Testis (tissue), 3 donors: Measurements from ENCODE around the gene GPR158. TPM values are rescaled to one million over a fixed set of nuclear protein-coding genes. Genes with fewer than 3 reads are reported as not detected.
A peak's percentile ranks its signal among the peaks of the same experiment; 100 is the strongest.

Experiments used
- DNase-seq: peaks from one replicate; pipeline ENCODE4 v3.0.0-alpha.2; 2019
- H3K27ac ChIP-seq, 2 donors: fragments of 200-600 bp; sonication (generic); one replicate each; pipeline ENCODE4 v1.5.1; 2019
- H3K27me3 ChIP-seq: fragments of 200-600 bp; sonication (generic); one replicate; pipeline ENCODE4 v1.5.1; 2019
- H3K36me3 ChIP-seq: fragments of 200-600 bp; sonication (generic); one replicate; pipeline ENCODE4 v1.5.1; 2017; ENCODE audit warnings: low read depth; ENCODE audit errors: missing control alignments
- H3K4me1 ChIP-seq: fragments of 200-600 bp; sonication (generic); one replicate; pipeline ENCODE4 v1.5.1; 2019
- H3K4me3 ChIP-seq, 2 donors: fragments of 200-600 bp; sonication (generic); one replicate each; pipeline ENCODE4 v1.5.1; 2017 to 2019
- H3K9me3 ChIP-seq: fragments of 200-600 bp; sonication (generic); one replicate; pipeline ENCODE4 v1.5.1; 2017
- POLR2A ChIP-seq: fragments of 450-650 bp; IDR thresholded peaks from one replicate; pipeline ENCODE4 v1.6.1; 2017; ENCODE audit warnings: antibody characterized with exemption, mild to moderate bottlenecking, moderate library complexity
- WGBS, 2 donors: methylation state at CpG; one replicate each; pipeline ENCODE4 v1.1.5; 2018; 5-methylcytosine and 5-hydroxymethylcytosine counted together
- intact Hi-C: fragments of 100-400 bp; cut with DNase I; formaldehyde crosslinking; loops from one replicate; pipeline ENCODE4 v1.15.1; 2023; ENCODE audit warnings: low total_unique reads
- polyA plus RNA-seq: library from polyadenylated mRNA; stranded (reverse); fragments of 350-450 nt; fragmentation: Illumina TruSeq; extraction: RNeasy Lipid Tissue Mini Kit (QIAGEN cat#74804); gene quantifications from one replicate; pipeline ENCODE4 v1.2.3, GENCODE V29; 2014; ENCODE audit warnings: low read depth, low replicate concordance; ENCODE audit not compliant: insufficient read depth
- total RNA-seq, 2 donors: library from RNA; depleted of rRNA; stranded (reverse); fragments of >200 nt; gene quantifications; one replicate each; pipeline ENCODE4 v1.2.3, GENCODE V29; 2016
- TF ChIP-seq, protein P1 (sequence below), 3 experiments: fragments of 450-650 bp in 2 of 3; fragments of 200-600 bp in 1 of 3; sonication (generic) in 1 of 3; IDR thresholded peaks; one replicate each; pipeline ENCODE4 v1.5.1; 2016 to 2019; ENCODE audit warnings: antibody characterized with exemption in 3 of 3, mild to moderate bottlenecking in 2 of 3, moderate library complexity in 1 of 3

Gene GPR158
- total and polyA plus RNA-seq, 3 donors from 2014 or later: 1.9 to 2.5 (median 2.0) TPM

DNA sequence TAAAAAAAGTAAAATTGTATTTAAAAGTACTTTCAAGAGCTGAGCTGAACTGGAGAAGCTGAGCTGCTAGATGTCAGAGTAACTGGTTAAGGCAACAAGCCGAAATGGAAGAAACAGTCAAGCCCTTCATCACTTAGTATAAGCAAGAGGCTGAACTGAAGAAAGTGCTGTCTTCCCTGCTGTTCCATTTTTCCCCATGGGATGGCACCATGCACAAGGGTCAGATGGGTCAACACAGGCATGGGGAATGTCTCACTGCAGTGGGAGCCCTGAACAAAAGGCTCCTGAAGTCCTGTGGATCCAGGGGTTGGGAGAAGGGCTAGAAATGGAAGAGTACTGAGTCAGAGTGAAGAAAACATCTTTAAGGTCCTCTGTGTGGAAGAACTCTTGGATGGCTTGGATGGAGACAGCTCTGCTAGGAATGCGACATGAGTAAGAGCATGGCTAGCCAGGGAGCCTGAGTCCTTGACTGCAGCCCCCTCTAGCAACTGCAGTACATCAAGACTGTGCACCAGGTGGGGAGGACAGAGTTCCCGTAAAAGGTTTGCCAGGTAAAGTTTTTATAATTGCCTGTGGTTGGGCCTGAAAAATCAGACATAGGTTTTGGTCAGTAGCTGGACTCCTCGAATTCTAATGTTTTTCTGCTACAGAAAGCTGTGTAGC is 348.3 kb downstream of the GPR158 start:
- H3K4me1 ChIP-seq: no peaks in the 10 kb centered on the region
- H3K27ac ChIP-seq: no peak overlapping the region
- H3K9me3 ChIP-seq: no peaks in the 10 kb centered on the region
- no peak for TF ChIP-seq POLR2A
- TF ChIP-seq, protein P1, sequence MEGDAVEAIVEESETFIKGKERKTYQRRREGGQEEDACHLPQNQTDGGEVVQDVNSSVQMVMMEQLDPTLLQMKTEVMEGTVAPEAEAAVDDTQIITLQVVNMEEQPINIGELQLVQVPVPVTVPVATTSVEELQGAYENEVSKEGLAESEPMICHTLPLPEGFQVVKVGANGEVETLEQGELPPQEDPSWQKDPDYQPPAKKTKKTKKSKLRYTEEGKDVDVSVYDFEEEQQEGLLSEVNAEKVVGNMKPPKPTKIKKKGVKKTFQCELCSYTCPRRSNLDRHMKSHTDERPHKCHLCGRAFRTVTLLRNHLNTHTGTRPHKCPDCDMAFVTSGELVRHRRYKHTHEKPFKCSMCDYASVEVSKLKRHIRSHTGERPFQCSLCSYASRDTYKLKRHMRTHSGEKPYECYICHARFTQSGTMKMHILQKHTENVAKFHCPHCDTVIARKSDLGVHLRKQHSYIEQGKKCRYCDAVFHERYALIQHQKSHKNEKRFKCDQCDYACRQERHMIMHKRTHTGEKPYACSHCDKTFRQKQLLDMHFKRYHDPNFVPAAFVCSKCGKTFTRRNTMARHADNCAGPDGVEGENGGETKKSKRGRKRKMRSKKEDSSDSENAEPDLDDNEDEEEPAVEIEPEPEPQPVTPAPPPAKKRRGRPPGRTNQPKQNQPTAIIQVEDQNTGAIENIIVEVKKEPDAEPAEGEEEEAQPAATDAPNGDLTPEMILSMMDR (IDR thresholded peaks at IDR 0.05): peak in 1 of 3 experiments; percentile 39
- DNase-seq: peak; percentile 67
- intact Hi-C loops: no loop called here
- H3K36me3 ChIP-seq: no peaks in the 10 kb centered on the region
- no peaks in the 10 kb centered on the region for H3K27me3 ChIP-seq
- H3K4me3 ChIP-seq: no peak overlapping the region
- 85 to 86% methylated on average over 4 of the region's 4 CpGs for WGBS, 2 donors

DNA sequence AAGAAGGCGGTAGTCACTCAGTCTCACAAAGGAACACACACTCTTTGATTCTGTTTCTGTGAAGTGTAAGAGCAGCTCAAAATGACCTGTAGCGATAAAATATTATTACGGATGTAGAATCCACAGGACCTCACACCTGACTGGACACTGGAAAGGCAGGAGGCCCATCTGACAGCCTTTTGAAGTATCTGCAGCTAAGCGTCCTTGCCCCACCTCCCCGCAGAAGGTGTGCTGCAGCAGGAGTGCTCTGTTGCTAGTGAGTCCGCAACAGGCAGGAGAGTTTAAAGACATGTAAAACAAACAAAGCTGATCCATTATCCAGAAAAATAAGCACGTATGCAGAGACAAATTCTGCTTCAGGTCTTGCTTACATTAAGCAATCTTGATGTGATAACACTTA is 355.5 kb downstream of the GPR158 start:
- 80 to 83% methylated on average over 7 of the region's 7 CpGs for WGBS, 2 donors
- DNase-seq: no peak
- TF ChIP-seq, protein P1 (IDR thresholded peaks at IDR 0.05): no peak
- TF ChIP-seq POLR2A: no peak

DNA sequence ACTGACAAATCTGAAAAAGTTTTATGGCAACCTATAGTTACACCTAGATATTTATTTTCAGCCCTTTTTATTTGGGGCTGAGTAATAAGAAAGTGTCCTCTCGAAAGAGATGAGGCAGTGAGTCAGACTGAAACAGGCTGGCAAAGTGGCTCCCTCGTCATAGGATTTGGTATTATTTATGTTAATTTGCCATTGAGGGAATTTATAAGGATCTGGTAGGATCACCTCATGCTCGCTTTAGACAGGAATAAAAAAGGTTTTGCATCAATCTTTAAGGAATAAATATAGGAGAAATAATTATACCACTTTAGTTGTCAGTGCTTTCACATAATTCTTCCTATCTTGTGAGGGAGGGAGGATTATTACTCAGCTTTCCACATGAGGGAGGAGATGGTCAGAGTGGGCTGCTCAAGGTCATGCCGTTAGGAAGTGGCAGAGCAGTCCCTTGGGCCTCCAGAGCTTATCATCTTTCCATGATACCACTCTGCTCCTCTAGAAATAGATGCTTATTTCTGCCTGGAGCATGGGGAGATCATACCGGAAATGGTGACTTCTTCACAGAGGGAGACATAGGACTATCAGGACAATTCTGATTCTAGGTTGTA is 356.8 kb downstream of the GPR158 start:
- no peaks in the 10 kb centered on the region for H3K36me3 ChIP-seq
- no peaks in the 10 kb centered on the region for H3K27me3 ChIP-seq
- DNase-seq: peak; percentile 24
- no peaks in the 10 kb centered on the region for H3K4me1 ChIP-seq
- intact Hi-C loops: no loop called here
- H3K4me3 ChIP-seq: no peak overlapping the region
- 40 to 47% methylated on average over 5 of the region's 5 CpGs for WGBS, 2 donors
- no peak for TF ChIP-seq POLR2A
- TF ChIP-seq, protein P1 (IDR thresholded peaks at IDR 0.05): no peak
- H3K27ac ChIP-seq: no peak overlapping the region
- no peaks in the 10 kb centered on the region for H3K9me3 ChIP-seq

More for the DNA sequence above, 355.5 kb downstream of the GPR158 start:
- intact Hi-C loops: no loop called here
- no peaks in the 10 kb centered on the region for H3K9me3 ChIP-seq
- no peak overlapping the region for H3K27ac ChIP-seq
- H3K4me3 ChIP-seq: no peak overlapping the region
- H3K36me3 ChIP-seq: no peaks in the 10 kb centered on the region
- H3K4me1 ChIP-seq: no peaks in the 10 kb centered on the region
- H3K27me3 ChIP-seq: no peaks in the 10 kb centered on the region

DNA sequence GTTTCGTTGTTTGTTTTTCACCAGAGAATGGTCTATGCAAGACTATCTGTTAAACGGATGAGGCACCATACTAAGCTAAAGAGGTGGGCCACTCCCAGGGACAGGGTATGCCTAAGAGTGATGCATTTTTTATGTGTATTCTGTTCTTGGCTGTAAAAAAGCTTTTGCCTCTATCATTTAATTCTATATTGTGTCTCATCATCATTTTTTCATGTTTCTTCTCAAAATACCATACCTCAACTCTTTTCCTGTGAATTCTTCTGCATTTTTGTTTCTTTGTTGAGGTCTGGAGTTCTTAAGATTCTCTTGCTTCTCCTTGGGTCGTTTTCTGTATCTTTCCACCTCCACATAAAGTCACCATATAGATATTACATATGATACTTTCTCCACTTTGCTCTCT is 357.4 kb downstream of the GPR158 start:
- WGBS, 2 donors: 60% methylated on average over 3 of the region's 3 CpGs
- no peaks in the 10 kb centered on the region for H3K27me3 ChIP-seq
- H3K27ac ChIP-seq: no peak overlapping the region
- H3K36me3 ChIP-seq: no peaks in the 10 kb centered on the region
- H3K9me3 ChIP-seq: no peaks in the 10 kb centered on the region
- no peaks in the 10 kb centered on the region for H3K4me1 ChIP-seq
- intact Hi-C loops: no loop called here
- no peak for TF ChIP-seq POLR2A
- TF ChIP-seq, protein P1 (IDR thresholded peaks at IDR 0.05): no peak
- DNase-seq: no peak
- H3K4me3 ChIP-seq: no peak overlapping the region

DNA sequence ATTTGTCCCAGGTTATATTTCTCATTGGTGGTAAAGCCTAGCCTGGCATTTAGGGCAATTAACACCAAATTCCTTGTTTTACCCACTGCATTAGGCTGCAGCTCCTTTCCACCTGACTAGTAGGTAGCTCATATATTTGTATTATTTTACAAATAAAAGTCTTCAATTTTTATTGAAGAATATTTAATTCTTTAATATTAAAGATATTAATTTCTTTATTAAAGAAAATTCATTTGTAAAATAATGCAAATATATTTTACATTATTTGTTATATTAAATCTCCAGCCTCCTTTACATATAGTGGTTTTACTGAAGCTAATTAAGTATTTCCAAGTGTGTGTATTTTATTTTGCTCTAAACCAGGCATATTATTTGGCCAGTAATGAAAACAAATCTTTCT is 361.2 kb downstream of the GPR158 start:
- Histone ChIP-seq H3K4me3 (no peak overlapping the region), H3K27ac (no peak overlapping the region), H3K4me1 (no peaks in the 10 kb centered on the region), H3K9me3 (no peaks in the 10 kb centered on the region), H3K27me3 (no peaks in the 10 kb centered on the region), H3K36me3 (no peaks in the 10 kb centered on the region)
- intact Hi-C loops: no loop called here
- no peak for DNase-seq
- TF ChIP-seq, protein P1 (IDR thresholded peaks at IDR 0.05): no peak
- no peak for TF ChIP-seq POLR2A
